Iris pigment epithelial cell (primary cell): ENCODE data around the gene SYNGR3.
"Not testable (repeated sequence)": the region's sequence is repeated elsewhere in the genome, so short reads cannot be mapped to it uniquely, and the experiment has no call there.

Experiments used
- DNase-seq: peaks from one replicate; pipeline ENCODE4 v3.0.0-alpha.2; 2011; ENCODE audit warnings: low read depth

Gene SYNGR3

DNA sequence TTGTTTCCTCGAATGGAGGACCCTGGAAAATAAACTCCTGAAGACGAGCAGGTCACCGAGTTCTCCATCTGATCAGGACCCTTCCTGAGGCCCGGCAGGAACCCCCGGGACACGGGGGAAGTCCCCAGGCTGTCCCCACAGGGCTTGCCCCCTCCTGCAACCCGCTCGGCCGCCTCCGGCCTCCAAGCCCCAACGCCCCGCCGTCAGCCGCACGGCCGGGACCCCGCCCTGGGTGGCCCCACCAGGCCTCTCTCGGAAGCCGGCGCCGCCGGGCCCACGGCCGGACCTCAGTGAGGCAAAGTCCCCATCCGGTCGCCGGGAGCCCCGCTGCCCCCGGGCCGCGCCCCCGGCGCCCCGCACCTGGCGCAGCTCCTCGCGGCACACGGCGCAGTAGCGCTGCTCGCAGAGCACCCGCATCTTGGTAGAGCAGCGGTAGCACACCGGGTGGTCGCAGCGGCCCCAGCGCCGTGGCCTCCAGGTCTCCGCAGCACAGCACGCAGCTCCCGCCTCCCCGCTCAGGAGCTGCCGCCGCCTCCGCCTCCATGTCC lies 19.5 kb downstream of the SYNGR3 start:
- DNase-seq: no peak

DNA sequence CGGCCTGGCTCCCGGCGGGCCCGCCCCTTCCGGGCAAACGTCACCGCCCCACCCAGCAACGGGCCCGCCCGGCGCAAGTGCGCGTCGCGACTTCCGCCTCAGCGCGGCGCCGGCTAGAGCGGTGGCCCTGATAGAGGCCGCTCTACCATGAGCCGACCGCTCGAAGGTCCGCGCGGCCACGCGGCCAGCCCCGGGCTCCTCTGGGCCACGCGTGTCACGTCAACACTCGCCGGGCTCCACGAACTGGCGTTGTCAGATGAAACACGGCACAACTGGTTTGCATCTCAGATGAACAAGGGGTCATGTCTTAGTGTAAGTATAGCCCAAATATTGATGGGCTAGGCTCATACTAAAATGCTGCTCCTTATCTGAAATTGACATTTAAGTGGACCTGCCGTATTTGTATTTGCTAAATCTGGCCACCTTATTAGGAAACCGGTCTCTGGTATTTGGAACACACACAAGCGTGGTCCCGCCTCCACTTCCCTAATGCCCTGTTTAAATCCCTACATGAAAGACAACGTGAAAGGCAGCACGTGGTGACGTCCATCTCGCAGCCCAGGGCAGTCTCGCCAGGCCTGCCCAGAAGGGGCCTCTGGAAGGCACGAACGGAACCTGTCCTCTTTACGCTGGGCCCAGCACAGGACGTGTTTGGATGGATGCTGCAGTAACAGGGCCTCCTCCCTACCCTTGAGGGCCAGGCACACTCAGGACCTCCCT lies 20.2 kb downstream of the SYNGR3 start, which contains the start of gene ZNF598:
Gene ZNF598, minus strand, starts transcription at position 31 of the 720 bp plus-strand sequence.
- peak; percentile 84 for DNase-seq

DNA sequence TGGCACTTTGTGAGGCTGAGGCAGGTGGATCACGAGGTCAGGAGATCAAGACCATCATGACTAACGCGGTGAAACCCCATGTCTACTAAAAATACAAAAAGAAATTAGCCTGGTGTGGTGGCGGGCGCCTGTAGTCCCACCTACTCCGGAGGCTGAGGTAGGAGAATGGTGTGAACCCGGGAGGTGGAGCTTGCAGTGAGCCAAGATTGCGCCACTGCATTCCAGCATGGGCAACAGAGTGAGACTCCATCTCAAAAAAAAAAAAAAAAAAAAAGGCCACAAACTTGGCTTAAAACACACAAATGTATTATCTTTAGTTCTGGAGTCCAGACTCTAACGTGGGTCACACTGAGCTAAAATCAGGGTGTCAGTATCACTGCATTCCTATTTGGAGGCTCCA lies 22.0 kb downstream of the SYNGR3 start:
- not testable (repeated sequence) for DNase-seq

DNA sequence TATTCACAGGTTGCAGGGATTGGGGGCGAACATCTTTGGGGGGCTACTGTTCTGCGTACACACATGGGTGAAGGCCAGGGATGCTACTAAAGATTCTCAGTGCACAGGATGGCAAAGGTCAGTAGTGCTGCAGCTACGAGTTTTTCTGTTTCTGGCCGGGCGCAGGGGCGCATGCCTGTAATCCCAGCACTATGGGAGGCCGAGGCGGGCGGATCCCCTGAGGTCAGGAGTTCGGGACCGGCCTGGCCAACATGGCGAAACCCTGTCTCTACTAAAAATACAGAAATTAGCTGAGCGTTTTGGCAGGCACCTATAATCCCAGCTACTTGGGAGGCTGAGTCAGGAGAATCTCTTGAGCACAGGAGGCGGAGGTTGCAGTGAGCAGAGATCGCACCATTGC lies 23.8 kb downstream of the SYNGR3 start:
- no peak for DNase-seq

DNA sequence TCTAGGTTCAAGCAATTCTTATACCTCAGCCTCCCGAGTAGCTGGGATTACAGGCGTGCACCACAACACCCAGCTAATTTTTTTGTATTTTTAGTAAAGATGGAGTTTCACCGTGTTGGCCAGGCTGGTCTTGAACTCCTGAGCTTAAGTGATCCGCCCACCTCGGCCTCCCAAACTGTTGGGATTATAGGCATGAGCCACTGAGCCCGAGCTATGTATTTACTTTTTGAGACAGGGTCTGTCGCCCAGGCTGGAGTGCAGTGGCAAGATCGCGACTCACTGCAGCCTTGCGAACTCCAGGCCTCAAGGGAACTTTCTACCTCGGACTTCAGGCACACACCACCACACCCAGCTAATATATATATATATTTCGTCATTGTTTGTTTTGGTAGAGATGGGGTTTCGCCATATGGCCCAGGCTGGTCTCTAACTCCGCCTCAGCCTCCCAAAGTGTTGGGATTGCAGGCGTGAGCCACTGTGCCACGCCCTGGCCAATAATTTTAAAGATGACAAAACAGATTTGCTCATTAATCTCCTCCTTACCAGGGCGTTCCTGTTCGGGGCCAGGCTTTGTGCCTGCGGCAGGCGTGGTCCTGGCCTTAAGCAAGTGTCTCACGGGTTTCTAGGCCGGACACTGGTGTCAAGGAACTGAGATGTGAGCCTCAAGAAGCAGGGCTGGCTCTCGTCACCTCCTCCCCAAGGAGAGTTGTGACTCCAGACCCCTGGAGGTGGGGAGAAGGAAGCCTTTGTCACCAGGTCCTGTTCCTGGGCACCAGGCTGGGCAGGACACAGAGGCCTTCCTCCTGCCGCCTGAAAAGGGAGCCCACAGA lies 25.6 kb downstream of the SYNGR3 start:
- DNase-seq: peak; percentile 60

DNA sequence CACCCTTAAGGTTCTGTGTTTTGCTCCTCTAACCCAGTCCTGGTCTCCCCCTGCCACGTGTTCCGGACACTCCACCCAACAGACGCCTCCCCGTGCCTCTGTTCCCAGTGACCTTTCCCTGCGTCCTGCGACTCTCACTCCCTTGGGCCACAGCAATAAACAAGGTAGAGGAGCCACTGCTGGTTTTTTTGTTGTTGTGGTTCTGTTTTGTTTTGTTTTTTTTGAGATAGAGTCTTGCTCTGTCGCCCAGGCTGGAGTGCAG lies 26.1 kb downstream of the SYNGR3 start:
- DNase-seq: no peak

DNA sequence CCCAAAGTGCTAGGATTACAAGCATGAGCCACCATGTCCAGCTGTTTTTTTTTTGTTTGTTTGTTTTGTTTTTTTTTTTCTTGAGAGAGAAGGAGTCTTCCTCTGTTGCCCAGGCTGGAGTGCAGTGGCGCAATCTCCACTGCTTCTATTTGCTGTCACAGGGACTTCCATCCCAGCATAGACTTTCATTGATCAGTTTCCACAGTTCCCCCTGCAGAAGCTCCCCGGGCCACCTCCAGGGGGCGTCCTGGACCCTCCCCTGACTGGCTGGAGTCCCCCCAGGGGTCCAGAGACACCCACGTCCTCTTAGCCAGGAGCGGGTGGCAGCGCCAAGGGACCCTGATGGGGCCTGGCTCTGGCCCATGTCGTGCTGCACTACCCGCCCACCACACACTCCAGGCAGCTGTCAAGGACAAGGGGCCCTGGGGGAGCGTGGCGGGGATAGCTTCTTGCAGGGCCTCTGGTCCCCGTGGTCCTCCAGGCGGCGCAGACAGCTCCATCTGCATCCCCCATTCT lies 26.7 kb downstream of the SYNGR3 start:
- DNase-seq: no peak

DNA sequence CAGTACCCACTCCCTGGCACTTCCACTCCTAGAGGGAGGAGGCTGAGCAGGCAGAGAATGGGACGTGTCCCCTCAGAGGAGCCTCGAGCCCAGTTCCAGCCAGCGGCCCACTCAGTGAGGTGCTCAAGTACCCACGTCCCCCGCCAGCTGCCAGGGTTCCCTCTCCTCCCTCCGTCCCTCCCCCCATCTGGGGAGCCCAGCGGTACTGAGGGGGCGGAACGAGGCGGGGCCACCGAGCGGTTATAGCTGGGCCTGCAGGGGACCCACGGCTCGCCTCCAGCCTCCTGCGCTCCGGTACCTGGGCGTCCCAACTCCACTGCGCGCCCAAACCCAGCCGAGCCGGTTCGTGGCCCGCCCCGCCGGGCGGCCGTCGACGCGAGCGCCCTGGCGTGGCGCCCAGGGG lies 29.7 kb downstream of the SYNGR3 start, which contains the start of gene NPW:
Gene NPW, plus strand, starts transcription at position 268 of the 403 bp plus-strand sequence.
- no peak for DNase-seq

DNA sequence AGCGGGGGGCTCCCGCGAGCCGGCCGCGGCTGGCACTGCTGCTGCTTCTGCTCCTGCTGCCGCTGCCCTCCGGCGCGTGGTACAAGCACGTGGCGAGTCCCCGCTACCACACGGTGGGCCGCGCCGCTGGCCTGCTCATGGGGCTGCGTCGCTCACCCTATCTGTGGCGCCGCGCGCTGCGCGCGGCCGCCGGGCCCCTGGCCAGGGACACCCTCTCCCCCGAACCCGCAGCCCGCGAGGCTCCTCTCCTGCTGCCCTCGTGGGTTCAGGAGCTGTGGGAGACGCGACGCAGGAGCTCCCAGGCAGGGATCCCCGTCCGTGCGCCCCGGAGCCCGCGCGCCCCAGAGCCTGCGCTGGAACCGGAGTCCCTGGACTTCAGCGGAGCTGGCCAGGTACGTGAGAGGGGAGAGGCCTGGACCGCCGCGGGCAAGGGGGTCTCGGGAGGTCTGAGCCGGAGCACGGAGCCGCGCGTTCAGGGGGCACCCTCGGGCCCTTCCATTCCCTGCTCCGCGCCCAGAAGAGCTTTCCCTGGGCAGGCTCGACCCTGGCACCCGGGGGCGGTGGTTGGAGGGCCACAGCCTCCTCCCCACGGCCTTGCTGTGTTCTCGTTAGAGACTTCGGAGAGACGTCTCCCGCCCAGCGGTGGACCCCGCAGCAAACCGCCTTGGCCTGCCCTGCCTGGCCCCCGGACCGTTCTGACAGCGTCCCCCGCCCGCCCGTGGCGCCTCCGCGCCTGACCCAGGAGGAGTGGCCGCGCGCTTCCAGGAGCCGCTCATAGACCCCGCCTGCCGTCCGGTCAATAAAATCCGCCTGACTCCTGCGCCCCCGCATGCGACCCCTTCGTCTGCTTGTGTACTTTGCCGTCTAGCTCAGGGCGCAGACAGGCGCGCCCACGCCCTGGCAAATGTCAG lies 30.4 kb downstream of the SYNGR3 start:
- no peak for DNase-seq

DNA sequence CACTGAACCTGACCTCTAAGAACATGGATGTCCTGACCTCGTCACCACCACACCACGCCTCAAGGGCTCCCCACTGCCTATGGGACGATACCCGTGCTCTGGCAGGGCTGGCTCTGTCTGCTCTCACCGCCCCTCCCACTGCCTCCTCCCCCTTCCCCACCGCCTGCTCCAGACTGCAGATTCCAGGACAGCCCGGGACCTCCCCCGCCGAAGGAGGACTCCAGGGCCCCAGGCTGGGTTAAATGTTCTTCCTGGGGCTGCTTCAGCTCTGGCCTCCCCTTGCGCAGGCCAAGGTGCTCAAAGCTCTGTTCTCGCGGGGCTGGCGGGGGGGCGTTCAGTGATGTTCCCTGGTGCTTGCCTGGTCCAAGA lies 32.9 kb downstream of the SYNGR3 start:
- peak; percentile 45 for DNase-seq

DNA sequence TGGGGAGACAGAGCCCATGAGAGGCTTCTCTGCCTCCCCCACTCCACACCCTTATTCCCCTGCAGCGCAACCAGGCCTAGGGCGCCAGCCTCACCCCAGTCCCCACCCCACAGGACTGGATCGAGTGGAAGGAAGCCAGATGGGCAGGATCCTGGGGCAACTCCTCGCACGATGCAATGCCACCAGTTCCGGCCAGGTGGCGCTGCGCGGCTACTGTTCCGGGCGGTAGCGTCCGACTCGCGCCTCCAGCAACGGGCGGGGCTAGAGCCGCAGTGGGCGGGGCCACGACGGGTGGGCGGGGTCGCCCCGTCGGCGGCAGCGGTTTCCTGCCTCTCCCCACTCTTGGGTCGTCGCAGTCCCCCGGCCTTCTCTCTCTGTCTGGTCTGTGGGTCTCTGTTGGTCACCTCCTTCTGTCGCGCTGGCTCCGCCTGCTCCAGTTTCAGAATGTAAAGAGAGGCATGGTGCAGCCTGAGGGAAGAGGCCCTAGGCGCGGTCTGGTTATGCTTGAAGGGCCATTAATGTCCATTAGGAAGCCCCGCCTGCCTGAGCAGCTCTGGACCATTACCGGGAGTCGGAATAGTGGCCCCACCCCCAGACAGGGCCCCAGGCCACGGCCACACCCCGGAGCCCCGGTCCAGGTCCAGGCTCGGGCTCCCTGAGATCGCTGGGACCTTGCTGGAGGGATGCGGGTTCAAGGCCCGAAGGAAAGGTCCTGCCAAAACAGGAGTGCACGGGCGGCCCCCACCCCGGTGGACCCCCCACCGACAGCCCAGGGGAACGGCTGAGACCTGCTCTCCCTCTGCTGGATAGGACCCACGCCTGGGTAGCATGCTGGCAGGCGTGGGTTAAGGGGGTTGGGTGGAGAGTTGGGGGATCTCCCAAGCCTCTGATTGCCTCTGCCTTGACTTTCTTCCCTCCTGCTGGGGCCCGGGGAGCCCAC lies 33.6 kb downstream of the SYNGR3 start:
- DNase-seq: peak; percentile 76

DNA sequence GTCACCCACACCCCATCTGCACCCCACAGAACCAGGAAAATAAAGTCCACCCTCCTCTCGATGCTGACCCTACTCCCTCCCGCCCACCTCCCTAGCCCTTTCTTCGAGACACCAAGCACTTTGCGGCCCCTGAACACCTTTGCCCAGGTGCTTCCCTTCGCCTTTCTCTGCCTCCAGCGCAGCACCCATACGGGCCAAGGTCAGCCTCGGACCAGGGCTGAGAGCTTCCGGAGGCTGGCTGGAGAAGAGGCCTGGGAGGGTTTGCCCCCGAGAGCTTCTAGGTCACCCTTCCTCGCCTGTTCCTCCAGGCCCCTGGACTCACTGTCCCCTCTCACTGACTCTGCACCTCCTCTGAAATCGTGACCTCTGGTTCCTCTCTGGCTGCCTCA lies 34.3 kb downstream of the SYNGR3 start:
- DNase-seq: no peak

DNA sequence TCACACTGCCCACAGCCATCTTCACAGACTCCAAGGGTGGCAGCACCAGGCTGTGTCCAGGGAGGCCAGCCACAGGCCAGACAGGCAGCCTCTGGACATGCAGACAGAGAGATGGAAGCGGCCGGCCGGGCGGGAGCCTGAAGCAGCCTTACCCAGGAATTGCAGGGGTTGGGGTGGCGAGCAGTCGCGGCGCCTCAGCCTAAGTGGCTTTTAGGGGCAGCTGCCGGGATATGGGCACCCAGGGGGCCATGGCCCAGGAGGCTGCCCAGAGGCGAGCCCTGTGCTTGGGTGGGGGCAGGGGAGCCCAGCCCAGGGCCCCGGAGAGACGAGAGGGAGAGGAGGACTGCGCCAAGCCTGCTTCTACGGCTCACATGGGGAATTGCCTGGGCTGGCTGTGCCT lies 35.5 kb downstream of the SYNGR3 start:
- DNase-seq: no peak

DNA sequence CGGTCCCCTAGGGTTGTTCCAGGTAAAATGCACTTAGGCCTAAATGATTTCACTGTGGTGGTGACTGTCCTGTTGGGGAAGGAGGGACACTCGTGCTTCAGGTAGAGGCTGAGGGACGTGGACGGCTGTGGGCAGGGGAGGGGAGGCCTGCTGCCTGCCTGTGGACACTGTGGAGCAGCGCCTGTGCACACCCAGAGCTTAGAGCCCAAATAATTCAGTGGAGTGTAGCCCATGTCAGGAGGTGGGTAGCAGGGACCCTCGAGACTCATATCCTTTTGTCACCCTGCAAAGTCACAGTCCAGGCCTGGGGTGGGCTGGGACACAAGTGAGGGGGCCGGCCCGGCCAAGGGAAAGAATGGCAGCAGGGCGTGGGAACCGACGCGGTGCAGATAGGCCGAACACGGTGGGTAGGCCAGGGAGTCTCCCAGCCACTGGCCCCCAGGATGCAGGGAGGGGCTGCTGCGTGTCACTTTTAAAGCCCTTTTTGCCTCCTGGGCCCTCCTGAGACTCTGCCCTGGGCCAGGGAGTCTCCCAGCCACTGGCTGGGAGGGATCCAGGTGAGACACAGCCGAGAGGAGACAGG lies 36.2 kb downstream of the SYNGR3 start:
- DNase-seq: no peak

DNA sequence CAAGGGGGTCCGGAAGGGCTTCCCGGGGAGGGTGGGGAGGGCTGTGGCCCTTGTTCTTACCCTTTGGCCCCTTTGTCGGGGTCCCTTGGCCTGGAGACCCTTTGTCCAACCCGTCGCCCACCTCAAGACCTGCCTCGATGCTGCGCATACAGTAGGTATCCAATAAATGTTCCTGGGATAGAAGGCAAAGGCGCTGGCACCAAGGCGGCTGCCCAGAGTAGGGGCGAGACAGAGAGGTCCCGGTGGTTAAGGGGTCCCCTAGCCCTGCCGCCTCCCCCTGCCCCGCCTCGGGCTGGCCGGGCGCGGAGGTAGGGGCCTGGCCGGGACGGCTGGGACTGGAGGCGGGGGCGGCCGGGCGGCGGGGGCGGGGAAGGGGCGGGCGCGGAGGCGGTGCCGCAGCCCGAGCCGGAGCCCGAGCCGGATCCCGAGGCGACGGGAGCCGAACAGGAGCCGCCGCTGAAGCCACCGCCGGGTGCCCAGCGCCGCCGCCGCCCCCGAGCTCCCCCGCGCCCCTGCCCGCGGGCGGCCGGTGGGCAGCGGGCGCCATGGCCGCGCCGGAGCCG lies 36.8 kb downstream of the SYNGR3 start, which contains the start of gene NHERF2:
Gene NHERF2, plus strand, starts transcription at position 442 of the 563 bp plus-strand sequence. Its CDS starts 104 bp downstream, at position 546.
- DNase-seq: no peak

DNA sequence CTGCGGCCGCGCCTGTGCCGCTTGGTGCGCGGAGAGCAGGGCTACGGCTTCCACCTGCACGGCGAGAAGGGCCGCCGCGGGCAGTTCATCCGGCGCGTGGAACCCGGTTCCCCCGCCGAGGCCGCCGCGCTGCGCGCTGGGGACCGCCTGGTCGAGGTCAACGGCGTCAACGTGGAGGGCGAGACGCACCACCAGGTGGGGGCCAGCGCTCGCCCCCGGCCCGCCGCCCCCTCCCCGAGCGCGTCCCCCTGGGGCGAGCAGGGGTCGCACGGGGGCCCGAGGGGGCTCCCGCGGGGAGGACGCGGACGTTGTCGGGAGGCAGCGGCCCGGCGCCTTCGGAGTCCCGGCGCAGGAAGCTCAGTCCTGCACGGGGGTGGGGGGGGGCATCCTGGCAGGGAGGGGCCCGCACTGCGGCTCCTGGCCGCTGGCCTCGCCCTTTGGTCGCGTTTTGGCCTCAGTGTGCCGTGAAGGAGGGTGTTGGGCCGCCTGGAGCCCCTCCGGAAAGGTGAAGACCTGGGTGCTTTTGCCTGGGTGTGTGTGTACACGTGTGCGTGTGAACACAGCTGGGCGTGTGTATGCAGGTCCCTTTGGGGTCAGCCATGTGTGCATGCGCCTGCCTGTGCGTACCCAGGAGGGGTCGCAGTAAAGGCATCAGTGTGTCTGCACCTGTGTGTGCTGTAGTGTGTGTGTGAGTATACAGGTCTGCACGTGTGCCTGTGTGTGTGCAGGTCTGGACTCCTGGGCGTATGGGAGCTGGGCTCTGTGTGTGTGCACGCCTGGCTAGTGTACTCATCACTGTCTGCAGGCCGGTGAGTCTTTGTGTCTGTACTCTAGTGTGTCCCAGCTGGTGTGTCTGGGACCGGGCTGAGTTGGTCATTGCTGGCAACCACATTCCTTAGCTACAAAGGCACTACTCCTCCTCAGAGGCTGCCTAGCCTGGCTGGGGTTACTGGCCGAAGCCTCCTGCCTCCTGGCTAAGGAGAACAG lies 37.5 kb downstream of the SYNGR3 start:
- DNase-seq: peak; percentile 42

DNA sequence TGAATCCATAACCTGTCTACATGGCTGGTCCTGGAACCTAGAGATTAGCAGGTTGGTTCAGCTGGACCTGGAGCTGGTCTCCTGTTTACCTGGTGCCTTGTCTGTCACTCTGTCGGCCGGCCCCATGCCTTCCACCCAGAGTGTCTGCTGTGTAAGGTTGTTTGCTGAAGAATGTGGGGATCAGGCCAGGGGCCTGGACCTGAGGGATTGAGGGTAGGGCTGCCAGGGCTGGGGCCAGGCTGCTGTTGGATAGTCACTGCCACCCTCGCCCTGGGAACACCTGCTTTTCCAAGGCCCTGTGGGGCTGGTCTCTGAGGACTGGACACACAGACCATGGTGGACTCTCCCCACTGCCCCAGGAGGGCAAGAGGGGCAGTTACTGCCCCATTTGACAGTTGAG lies 38.4 kb downstream of the SYNGR3 start:
- DNase-seq: no peak

DNA sequence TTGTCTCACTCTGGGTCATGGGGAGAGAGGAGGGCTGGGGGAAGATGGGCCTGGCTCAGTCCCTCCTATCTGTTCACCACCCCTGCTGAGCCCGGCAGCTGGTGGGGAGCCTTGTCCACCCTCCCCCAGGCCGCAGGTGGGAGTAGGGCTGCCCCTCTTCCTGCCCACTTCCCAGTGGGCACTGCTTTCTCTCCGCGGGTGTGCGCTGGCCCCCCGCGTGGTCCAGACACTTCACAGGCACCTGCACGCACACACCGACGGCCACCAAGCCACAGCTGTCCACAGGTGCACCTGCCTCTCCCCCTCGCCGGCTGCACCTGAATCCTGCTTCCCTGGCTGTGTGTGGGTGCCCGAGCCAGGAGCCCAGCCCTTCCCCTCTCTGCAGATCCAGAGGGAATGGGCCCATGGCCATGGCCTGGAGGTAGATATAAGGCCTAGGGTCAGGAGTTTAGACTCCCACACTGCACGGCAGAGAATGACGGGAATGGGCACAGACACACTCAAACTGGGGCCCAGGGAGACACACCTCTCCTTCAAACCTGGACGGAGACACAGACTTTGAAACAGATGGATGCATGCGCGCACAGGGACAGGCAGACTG lies 39.0 kb downstream of the SYNGR3 start:
- no peak for DNase-seq
